Astrocyte (in vitro differentiated cells and primary cell): ENCODE measurements around the gene RCOR1.

Source experiments
- CTCF ChIP-seq: IDR thresholded peaks from 2 replicates; pipeline ENCODE4 v1.5.1; 2011; ENCODE audit warnings: low read depth, mild to moderate bottlenecking, inconsistent platforms, low read length, moderate library complexity; ENCODE audit not compliant: insufficient read depth
- EZH2 ChIP-seq: IDR thresholded peaks from 2 replicates; pipeline ENCODE4 v1.6.1; 2012; ENCODE audit warnings: mild to moderate bottlenecking, low read length, inconsistent platforms; ENCODE audit not compliant: insufficient read depth

DNA sequence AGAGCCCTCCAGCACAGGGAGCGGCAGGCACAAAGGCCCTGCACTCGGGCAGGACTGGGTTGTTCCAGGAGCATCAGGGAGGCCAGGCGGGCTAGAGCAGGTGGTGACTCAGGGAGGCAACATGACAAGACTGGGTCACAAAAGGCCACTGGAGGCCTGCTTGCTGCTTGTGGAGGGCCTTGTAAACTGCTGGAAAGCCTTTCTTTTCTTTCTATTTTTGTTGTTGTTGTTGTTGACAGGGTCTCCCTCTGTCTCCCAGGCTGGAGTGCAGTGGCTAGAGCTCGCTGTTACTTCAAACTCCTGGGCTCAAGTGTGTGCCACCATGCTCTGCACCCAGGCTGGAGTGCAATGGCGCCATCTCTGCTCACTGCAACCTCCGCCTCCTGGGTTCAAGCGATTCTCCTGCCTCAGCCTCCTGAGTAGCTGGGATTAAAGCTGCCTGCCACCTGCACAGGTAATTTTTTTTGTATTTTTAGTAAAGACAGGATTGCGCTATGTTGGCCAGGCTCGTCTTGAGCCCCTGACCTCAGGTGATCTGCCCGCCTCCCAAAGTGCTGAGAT is 11.8 kb upstream of the RCOR1 start:
- TF ChIP-seq CTCF (no peak), EZH2 (no peak)
